Stimulated activated memory B cell treated with anti-CD40 and anti-IgM and Interleukin-4, amounts not matched to agents 10 μg/mL and 1 μg/mL and 100 μg/mL, for 72 hours (primary cell): ENCODE results near the gene MCRIP1.
A peak's percentile ranks its signal among the peaks of the same experiment; 100 is the strongest.

Source experiments
- ATAC-seq: fragments of 150-1000 bp; cut with Tn5 transposase; 2 replicates; pipeline ENCODE4 v1.10.0; 2021
- H3K27ac Mint-ChIP-seq: one replicate; pipeline ENCODE4 v1.8.0; 2022; ENCODE audit warnings: mild to moderate bottlenecking, mixed read lengths
- H3K27me3 Mint-ChIP-seq: one replicate; pipeline ENCODE4 v1.8.0; 2022; ENCODE audit warnings: mixed read lengths
- H3K36me3 Mint-ChIP-seq: one replicate; pipeline ENCODE4 v1.8.0; 2022; ENCODE audit warnings: mixed read lengths
- H3K4me1 Mint-ChIP-seq: one replicate; pipeline ENCODE4 v1.8.0; 2022; ENCODE audit warnings: mixed read lengths
- H3K4me3 Mint-ChIP-seq: one replicate; pipeline ENCODE4 v1.8.0; 2022; ENCODE audit warnings: mild to moderate bottlenecking, moderate library complexity, mixed read lengths
- H3K9me3 Mint-ChIP-seq: one replicate; pipeline ENCODE4 v1.8.0; 2022; ENCODE audit warnings: mixed read lengths

Gene MCRIP1

DNA sequence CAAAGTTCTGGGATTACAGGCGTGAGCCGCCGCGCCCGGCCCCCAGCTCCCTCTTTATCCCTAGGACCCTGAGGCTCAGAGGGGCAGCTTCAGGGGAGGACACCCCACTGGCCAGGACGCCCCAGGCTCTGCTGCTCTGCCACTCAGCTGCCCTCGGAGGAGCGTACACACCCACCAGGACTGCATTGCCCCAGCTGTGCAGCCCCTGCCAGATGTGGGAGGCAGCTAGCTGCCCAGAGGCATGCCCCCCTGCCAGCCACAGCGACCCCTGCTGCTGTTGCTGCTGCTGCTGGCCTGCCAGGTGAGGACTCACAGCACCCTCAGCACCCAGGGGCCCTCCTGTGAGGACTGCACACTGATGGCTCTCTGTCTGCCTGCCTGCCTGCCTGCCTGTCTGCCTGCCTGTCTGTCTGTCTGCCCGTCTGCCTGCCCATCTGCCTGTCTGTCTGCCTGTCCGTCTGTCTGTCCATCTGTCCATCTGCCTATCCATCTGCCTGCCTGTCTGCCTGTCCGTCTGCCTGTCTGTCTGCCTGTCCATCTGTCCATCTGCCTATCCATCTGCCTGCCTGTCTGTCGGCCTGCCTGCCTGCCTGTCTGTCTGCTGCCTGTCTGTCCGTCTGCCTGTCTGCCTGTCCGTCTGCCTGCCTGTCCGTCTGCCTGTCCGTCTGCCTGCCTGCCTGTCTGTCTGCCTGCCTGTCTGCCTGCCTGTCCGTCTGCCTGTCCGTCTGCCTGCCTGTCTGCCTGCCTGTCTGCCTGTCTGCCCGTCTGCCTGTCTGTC lies 24.1 kb downstream of the MCRIP1 start:
- Mint-ChIP-seq H3K4me1 (peaks cover 11% of the 10 kb centered on the region), H3K27ac (no peak overlapping the region), H3K27me3 (peaks cover 75% of the 10 kb centered on the region), H3K36me3 (no peaks in the 10 kb centered on the region), H3K4me3 (no peak overlapping the region), H3K9me3 (no peaks in the 10 kb centered on the region)
- no peak for ATAC-seq

DNA sequence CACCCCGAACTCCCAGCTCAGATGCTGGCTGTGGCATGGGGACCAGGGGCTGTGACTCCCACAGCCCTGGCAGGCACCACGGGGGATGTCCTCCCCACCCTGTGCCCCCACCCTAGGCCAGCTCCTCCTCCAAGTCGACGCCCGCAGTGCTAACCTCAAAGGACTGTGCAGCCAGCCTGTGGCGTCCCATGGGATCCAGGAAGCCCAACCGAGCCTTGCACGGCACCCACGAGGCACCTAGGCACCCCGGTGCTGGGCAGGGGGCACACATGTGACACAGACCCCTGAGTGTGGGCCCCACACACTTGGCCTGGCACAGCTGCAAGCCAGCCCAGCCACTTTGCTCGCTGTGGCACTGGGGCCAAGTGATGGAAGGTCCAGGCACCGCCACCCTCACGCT lies 25.3 kb downstream of the MCRIP1 start:
- Mint-ChIP-seq H3K4me1 (peaks cover 18% of the 10 kb centered on the region), H3K27me3 (peaks cover 85% of the 10 kb centered on the region), H3K36me3 (no peaks in the 10 kb centered on the region)

DNA sequence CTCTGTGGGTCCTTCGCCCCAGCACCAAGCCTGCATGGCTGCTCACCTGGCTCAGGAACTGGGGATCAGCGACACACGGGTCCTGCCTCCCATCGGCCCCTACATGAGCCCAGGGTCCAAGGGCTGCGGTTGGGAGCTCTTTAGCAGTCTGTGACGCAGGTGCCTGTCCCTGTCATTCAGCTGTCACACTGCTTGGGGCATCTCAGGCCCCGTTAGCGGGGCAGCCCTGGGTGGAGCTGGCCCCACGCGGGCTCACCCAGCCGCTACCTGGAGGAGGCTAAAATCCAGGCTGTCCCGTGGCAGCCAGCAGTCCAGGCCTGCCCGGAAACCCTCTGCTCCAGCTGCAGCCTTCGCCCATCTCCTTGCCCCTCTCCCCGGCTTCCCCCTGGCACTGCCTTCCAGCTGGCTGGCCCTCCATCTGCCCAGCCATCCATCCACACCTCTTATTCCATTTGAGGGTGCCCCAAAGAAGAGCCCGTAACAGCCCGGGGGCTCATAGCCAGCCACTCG lies 25.8 kb downstream of the MCRIP1 start:
- Mint-ChIP-seq H3K9me3 (no peaks in the 10 kb centered on the region), H3K4me1 (peaks cover 23% of the 10 kb centered on the region), H3K4me3 (no peak overlapping the region), H3K27ac (no peak overlapping the region), H3K27me3 (peaks cover 85% of the 10 kb centered on the region), H3K36me3 (no peaks in the 10 kb centered on the region)
- no peak for ATAC-seq

More for the DNA sequence above, 25.3 kb downstream of the MCRIP1 start:
- Mint-ChIP-seq H3K9me3 (no peaks in the 10 kb centered on the region), H3K4me3 (no peak overlapping the region), H3K27ac (no peak overlapping the region)
- no peak for ATAC-seq

DNA sequence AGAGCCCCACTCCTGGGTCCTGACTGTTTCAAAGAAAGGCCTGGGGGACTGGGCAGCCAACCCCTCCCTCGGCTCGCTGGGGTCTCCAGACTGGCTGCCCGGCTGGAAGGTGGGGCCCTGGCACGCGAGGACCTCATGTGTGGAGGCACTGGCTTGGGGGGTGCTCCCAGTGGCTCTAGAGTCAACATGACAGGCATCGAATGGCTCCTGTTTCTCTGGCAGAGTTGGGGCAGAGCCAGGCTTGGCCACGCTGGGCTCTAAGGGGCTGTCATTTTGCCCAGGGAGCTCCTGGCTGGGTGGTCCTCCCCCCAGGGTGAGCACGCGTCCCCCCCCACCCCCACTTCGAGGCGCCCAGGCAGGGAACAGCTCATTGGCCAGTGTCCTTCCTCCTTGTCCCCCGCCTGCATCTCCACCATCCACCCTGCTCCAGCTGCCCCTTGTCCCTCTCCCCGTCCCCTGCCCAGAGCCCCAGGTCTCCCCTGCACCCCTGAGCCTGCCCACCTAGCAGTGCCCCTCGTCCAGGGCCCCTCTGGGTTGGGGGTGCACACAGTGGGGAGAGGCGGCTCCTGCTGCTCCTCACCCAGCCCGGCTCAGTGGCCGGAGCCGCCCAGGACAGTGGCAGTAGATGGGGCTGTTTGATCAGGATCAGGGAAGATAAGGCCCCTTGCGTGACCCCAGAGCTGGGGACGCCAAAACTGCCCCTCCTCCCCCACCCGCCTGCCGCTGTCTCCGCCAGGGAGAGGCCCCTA lies 26.5 kb downstream of the MCRIP1 start:
- Mint-ChIP-seq H3K27ac (no peak overlapping the region), H3K4me1 (peaks cover 23% of the 10 kb centered on the region), H3K36me3 (no peaks in the 10 kb centered on the region), H3K27me3 (peaks cover 85% of the 10 kb centered on the region), H3K9me3 (no peaks in the 10 kb centered on the region), H3K4me3 (no peak overlapping the region)
- no peak for ATAC-seq

DNA sequence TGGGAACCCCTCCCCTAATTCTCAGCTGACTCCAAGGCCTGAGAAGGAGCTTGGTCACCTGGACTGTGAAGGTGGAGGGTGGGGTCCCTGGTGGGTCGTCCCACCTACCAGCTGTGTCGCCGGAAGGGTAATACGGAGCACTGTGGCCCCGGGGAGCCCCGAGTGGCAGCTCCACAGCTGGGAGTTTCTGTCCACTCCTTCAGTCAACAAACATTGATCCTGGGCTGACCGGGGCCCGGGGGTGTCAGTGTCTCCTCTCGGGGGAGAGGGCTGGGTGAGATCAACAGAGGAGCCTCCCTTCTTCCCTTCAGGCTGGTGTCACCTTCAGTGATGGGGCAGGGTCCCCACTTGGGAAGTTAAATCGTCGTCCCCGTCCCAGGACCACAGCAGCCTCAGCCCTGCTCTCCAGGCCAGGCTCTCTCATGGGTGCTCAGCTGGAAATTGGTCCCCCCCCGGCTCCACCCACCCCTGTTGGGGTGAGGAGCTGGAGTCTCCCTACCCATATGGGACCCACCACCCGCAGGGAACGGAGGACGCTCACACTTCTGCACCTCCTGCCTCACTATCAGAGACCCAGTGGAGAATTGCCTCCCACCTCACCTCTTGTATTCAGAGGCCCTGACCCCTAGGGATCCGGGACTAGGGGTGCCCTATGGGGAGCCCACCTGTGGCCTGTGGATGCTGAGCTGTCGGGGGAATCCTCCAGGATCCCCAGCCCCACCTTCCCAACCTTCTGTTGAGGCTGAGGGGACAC lies 27.2 kb downstream of the MCRIP1 start:
- no peak for ATAC-seq
- H3K27ac Mint-ChIP-seq: no peak overlapping the region
- no peaks in the 10 kb centered on the region for H3K36me3 Mint-ChIP-seq
- no peaks in the 10 kb centered on the region for H3K9me3 Mint-ChIP-seq
- no peak overlapping the region for H3K4me3 Mint-ChIP-seq
- peaks cover 87% of the 10 kb centered on the region for H3K27me3 Mint-ChIP-seq
- H3K4me1 Mint-ChIP-seq: peaks cover 23% of the 10 kb centered on the region

DNA sequence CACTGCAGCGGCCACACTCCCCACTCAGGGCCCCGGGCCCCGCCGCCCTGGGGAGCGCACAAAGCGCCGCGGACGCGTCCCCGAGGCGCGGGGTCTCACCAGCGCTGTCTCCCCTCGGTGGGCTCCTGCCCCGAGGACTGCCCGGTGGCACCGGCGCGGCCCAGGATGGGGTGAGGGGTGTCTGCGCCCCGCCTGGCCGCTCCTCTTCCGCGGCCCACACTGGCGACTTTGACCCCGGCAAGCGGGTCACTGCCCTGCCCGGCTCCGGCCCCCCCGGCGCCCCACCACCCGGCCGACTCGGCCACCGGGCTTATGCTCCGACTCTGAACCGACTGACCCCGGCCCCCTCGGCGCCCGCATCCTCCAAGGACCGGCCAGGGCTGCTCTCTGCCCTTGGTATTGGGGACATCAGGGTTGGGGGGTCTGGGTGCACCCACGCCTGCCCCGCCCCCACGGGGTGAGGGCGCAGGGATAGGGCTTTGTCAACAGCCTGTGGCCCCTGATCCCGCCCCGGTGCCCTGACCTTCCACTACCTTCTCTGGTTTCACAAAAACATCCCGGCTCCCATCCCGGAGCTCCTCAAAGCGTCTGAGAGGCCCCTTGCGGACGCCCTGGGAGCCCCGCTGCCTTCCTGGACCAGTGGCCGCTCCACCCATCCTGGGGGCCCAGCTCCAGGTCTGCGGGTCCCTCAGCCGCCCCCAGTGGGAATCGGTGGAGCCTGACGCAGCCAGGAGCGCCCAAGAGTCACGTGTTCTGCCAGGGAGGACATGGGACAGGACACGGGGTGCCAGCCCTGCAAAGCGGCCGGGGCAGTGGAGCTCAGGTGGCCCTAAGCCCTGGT lies 28.3 kb downstream of the MCRIP1 start:
- no peak overlapping the region for H3K4me3 Mint-ChIP-seq
- H3K4me1 Mint-ChIP-seq: peaks cover 23% of the 10 kb centered on the region
- no peaks in the 10 kb centered on the region for H3K36me3 Mint-ChIP-seq
- peaks cover 87% of the 10 kb centered on the region for H3K27me3 Mint-ChIP-seq
- H3K27ac Mint-ChIP-seq: no peak overlapping the region
- no peak for ATAC-seq
- H3K9me3 Mint-ChIP-seq: no peaks in the 10 kb centered on the region

DNA sequence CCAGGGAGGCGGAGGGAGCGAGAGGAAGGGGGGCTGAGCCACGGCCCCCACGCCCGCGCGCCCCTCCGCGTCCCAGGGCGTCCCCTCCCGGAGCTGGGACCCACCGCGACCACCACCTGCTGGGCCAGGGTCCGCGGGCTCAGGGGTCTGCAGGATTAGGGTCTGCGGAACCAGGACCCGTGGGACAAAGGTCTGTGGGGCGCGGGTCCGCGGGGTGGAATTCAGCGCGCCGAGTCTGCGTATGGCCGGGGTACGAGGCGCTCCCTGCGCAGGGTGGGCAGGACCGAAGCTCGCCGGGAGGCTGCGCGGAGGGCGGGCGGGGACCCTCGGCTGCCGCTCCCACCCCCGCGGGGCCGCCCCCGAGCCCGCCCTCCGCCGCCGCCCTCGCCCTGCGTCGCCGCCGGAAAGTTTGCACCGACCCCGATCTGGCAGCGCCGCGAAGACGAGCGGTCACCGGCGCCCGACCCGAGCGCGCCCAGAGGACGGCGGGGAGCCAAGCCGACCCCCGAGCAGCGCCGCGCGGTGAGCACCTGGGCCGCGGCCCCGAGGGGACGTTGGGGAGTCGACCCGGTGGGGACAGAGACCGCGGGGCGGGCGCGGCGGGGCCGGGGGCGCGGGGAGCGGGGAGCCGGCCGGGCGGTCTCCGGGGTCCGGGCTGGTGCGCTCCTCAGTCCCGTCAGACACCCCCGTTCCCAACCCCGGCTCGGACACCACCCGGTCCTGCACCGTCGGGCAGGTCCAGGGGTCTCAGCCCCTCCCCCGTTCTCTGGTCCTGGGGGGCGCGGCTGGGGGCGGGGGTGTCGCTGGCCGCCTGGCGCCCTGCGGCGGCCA lies 29.1 kb downstream of the MCRIP1 start, which contains the start of gene GCGR:
Gene GCGR (plus strand): TSS at position 423 of the 831 bp plus-strand sequence. CDS start 4,869 bp downstream, outside the sequence.
- no peaks in the 10 kb centered on the region for H3K36me3 Mint-ChIP-seq
- H3K4me1 Mint-ChIP-seq: peaks cover 18% of the 10 kb centered on the region
- H3K9me3 Mint-ChIP-seq: no peaks in the 10 kb centered on the region
- H3K27ac Mint-ChIP-seq: no peak within 1 kb of the TSS
- ATAC-seq: peak; percentile 17
- H3K4me3 Mint-ChIP-seq: peak within 1 kb of the TSS; percentile 29
- peaks cover 86% of the 10 kb centered on the region for H3K27me3 Mint-ChIP-seq

DNA sequence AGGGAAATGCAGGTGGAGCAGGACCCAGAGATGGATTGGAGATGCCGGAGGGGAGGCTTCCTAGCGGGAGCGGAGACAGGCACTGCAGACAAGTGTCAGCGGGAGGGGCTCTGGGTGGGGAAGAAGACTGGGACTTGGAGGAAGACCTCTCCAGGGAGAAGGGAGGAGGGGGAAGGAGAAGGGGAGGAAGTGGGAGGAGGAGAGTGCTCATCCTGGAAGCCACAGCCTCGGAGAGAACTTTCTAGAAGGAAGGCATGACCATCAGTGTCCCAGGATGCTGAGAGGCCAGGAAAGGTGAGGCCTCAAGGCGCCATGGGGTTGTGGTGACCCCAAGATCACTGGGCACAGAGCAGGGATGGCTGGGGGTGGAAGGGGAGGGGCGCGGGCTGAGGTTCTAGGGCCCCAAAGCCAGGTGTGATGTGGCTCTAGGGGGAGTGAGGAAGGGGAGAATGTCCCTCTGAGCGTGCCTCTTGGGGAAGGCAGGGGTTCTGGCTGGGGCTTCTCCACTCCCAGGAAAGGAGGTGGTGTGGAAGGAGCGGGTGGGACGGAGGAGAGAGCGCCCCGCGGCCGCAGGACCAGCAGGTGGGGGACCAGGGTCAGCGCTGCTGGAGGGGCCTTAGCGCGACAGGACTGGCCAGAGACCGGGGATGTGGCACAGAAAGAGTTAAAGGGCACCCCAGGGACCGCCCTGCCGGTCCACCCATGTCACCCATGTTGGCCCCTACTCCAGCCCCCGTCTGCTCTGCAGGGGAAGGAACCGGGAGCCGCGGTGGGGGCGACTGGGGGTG lies 30.0 kb downstream of the MCRIP1 start:
- Mint-ChIP-seq H3K9me3 (no peaks in the 10 kb centered on the region), H3K4me1 (peaks cover 17% of the 10 kb centered on the region), H3K27me3 (peaks cover 77% of the 10 kb centered on the region), H3K4me3 (peak overlapping the region; percentile 29), H3K27ac (no peak overlapping the region), H3K36me3 (no peaks in the 10 kb centered on the region)
- ATAC-seq: no peak

DNA sequence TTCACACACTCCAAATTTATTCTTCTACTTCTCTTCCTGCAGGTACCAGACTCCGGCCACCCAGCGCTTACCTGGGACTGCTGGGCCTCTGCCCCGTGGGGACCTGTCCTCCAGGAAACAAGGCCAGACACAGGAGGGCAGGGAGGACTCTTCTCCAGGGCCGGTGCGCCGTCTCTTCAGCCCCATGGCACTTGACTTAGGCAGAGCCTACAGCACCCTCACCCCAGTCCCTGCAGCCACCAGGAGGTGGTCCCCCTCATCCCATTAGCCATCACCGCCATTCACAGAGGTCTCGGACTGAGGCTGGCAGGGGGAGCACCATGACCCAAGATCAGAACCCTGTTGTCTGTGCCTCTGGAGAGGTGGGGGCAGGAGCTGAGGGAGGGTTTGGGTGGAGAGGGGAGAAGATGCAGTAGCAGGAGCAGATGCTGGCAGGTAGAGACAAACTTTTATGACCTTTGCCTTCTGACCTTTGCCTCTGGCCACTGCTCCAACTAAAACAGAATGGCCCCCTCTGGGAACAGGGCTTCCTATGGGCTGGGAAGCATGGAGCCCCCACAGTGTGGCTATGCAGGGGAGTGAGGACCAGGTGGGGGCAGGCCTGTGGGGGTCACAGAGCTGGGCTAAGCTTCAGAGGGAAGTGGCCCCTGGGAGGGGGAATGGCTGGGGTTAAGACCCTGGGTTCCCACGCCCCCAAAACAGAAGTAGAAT lies 30.9 kb downstream of the MCRIP1 start:
- no peak for ATAC-seq
- Mint-ChIP-seq H3K4me3 (no peak overlapping the region), H3K36me3 (no peaks in the 10 kb centered on the region), H3K9me3 (no peaks in the 10 kb centered on the region), H3K27ac (no peak overlapping the region), H3K4me1 (peaks cover 17% of the 10 kb centered on the region), H3K27me3 (peaks cover 69% of the 10 kb centered on the region)

DNA sequence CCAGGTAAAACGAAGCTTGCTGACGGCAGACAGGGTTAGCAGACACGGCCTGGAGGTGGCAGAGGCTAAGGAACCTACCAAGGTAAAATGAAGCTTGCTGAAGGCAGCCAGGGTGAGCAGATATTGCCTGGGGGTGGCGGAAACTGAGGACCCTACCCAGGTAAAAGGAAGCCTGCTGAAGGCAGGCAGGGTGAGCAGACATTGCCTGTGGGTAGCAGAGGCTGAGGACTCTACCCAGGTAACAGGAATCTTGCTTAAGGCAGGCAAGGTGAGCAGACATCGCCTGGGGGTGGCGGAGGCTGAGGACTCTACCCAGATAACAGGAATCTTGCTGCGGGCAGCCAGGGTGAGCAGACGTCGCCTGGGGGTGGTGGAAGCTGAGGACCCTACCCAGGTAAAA lies 31.8 kb downstream of the MCRIP1 start:
- Mint-ChIP-seq H3K4me1 (peaks cover 17% of the 10 kb centered on the region), H3K9me3 (no peaks in the 10 kb centered on the region), H3K4me3 (no peak overlapping the region), H3K27me3 (peaks cover 60% of the 10 kb centered on the region), H3K27ac (no peak overlapping the region), H3K36me3 (no peaks in the 10 kb centered on the region)
- ATAC-seq: no peak

DNA sequence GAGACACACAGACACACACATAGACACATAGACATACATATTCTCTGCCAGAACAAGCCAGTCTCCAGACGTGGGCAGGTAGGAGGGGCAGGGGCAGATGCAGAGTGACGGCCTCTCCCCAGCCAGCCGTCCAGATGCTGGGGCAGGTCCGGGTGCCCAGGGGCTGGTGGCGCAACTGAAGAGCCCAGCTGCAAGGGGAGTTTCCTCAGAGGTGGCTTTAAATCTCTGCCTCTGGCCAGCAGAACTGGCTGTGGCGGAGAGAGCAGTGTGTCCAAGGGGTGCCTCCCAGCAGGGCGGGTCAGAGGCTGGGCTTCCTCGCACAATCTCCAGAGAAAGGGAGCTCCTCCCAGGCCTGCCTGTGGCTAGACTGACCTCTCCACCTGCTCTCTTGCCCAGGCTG lies 38.6 kb downstream of the MCRIP1 start:
- no peaks in the 10 kb centered on the region for H3K9me3 Mint-ChIP-seq
- H3K4me3 Mint-ChIP-seq: no peak overlapping the region
- ATAC-seq: no peak

DNA sequence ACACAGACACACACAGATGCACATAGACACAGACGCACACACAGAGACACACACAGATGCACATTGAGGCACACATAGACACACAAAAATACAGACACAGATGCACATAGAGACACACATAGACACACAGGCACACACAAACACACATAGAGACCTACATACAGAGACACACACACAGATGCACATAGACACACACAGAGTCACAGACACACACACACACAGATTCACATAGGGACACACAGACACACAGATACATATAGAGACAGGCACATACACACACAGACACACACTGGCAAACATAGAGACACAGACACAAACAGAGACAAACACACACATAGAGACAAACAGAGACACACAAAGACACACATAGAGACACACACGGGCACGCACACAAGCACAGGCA lies 39.0 kb downstream of the MCRIP1 start:
- H3K9me3 Mint-ChIP-seq: no peaks in the 10 kb centered on the region
- H3K4me3 Mint-ChIP-seq: no peak overlapping the region
- peaks cover under 1% of the 10 kb centered on the region for H3K27me3 Mint-ChIP-seq
- H3K27ac Mint-ChIP-seq: no peak overlapping the region
- H3K36me3 Mint-ChIP-seq: no peaks in the 10 kb centered on the region
- ATAC-seq: no peak
- no peaks in the 10 kb centered on the region for H3K4me1 Mint-ChIP-seq

More for the DNA sequence above, 38.6 kb downstream of the MCRIP1 start:
- H3K36me3 Mint-ChIP-seq: no peaks in the 10 kb centered on the region
- peaks cover 4% of the 10 kb centered on the region for H3K27me3 Mint-ChIP-seq
- H3K27ac Mint-ChIP-seq: no peak overlapping the region
- H3K4me1 Mint-ChIP-seq: no peaks in the 10 kb centered on the region
